Measurements from ENCODE around the gene PDE4D.

GRCh38 chr5:59591162-59591561, 302.4 kb downstream of the PDE4D start:
- TF ChIP-seq POLR2AphosphoS5 (IDR thresholded peaks at IDR 0.05; ENCODE audit: low read depth, low read length) (no peak), TAF1 (IDR thresholded peaks at IDR 0.05; ENCODE audit: borderline replicate concordance, insufficient read depth, low read length) (no peak), REST (IDR thresholded peaks at IDR 0.05; ENCODE audit: insufficient read depth in 1 of 2, low read depth in 2 of 2, low read length in 2 of 2) (no peak)
